Fibroblast of skin of right quadriceps (primary cell): Measurements from ENCODE around the gene NFIC.
"Not testable (repeated sequence)": the region's sequence is repeated elsewhere in the genome, so short reads cannot be mapped to it uniquely, and the experiment has no call there.

Experiments used
- DNase-seq: peaks from one replicate; pipeline ENCODE4 v3.0.0-alpha.2; 2013

The NFIC gene

GRCh38 chr19:3375221-3376090 lies 9.1 kb downstream of the NFIC start:
- no peak for DNase-seq

DNA sequence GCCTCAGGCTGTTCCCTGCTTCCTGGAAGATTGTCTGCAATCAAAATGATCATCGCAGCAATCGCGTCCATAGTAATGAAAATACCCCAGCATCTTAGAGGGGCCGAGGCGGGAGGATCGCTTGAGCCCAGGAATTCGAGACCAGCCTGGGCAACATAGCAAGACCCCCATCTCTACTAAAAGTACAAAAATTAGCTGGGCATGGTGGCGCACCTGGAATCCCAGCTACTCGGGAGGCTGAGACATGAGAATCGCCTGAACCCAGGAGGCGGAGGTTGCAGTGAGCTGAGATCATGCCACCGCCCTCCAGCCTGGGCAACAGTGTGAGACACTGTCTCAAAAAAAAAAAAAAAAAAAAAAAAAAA lies 9.7 kb downstream of the NFIC start:
- not testable (repeated sequence) for DNase-seq

GRCh38 chr19:3378352-3379150 lies 12.2 kb downstream of the NFIC start:
- no peak for DNase-seq

- no peak for DNase-seq
Observed at GRCh38 chr19:3380829-3381228, 14.4 kb downstream of the NFIC start.

DNA sequence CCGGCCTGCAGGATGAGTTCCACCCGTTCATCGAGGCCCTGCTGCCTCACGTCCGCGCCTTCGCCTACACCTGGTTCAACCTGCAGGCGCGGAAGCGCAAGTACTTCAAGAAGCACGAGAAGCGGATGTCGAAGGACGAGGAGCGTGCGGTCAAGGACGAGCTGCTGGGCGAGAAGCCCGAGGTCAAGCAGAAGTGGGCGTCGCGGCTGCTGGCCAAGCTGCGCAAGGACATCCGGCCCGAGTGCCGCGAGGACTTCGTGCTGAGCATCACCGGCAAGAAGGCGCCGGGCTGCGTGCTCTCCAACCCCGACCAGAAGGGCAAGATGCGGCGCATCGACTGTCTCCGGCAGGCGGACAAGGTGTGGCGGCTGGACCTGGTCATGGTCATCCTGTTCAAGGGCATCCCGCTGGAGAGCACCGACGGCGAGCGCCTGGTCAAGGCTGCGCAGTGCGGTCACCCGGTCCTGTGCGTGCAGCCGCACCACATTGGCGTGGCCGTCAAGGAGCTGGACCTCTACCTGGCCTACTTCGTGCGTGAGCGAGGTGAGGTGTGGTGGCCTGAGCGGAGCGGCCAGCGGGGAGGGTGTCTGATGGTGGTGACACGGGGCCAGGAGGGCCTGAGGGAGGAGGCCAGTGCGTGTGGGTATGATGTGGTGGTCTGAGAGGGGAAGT lies 15.5 kb downstream of the NFIC start:
- DNase-seq = no peak

- no peak for DNase-seq
Observed at GRCh38 chr19:3382460-3383100, 16.2 kb downstream of the NFIC start.

DNA sequence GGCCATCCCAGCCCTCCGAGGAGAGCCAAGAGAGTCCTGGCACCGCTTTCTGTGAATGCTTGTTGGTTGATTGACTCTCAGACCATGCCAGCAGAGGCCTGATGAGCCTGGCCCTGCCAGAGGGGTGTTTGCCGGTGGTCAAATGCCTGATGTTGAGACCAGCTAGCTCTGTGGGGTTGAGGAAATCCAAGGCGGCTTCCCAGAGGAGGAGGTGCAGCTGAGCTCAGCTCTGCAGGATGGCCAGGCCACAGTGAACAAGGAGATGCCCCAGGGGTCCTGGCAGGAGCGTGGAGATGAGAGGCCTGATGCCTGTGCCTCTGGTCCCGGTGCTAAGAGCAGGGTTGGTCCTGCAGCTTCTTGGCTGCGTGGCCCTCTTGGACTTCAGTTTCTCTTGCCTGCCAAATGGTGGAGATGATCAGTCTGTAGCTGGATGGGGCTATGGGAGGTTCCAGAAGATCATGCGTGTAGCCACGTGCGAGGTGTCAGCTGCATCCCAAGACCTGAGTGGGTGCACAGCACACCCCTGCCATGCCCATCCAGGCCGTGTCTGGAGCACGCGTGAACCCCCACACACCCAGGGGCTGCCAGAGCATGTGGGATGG lies 16.8 kb downstream of the NFIC start:
- no peak for DNase-seq

- no peak for DNase-seq
Observed at GRCh38 chr19:3386447-3387234, 20.3 kb downstream of the NFIC start.

- DNase-seq = peak; percentile 44
Observed at GRCh38 chr19:3387645-3388589, 21.5 kb downstream of the NFIC start.

GRCh38 chr19:3389446-3389778 lies 23.0 kb downstream of the NFIC start:
- no peak for DNase-seq

- DNase-seq = no peak
Observed at GRCh38 chr19:3389876-3390371, 23.5 kb downstream of the NFIC start.

DNA sequence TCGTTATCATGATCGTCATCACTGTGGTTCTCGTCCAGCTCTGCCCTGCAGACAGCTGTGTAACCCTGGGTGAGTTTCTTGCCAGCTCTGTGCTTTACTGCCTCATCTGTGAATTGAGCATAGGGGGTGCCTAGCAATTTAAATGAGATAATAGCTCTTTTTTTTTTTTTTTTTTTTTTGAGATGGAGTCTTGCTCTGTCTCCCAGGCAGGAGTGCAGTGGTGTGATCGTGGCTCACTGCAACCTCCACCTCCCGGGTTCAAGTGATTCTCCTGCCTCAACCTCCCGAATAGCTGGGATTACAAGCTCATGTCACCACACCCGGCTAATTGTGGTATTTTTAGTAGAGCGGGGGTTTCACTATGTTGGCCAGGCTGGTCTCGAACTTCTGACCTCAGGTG lies 25.5 kb downstream of the NFIC start:
- not testable (repeated sequence) for DNase-seq

- DNase-seq = no peak
Observed at GRCh38 chr19:3392480-3392879, 26.1 kb downstream of the NFIC start.

DNA sequence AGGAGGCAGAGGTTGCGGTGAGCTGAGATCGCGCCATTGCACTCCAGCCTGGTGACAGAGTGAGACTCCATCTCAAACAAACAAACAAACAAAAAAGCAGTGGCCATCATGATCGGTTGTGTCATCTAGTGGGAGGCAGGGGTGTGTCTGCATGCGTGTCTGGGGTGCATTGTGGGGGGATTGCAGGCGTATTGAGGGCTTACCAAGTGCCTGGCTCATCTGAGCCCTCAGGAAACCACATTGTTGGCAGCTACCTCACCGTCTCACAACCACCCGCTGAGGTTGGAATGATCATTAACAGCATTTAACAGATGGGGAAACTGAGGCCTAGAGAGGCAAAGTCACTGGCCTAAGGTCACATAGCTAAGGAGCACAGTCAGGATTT lies 30.5 kb downstream of the NFIC start:
- no peak for DNase-seq

- DNase-seq = no peak
Observed at GRCh38 chr19:3397266-3398022, 31.1 kb downstream of the NFIC start.

GRCh38 chr19:3398114-3398899 lies 31.9 kb downstream of the NFIC start:
- DNase-seq = no peak

DNA sequence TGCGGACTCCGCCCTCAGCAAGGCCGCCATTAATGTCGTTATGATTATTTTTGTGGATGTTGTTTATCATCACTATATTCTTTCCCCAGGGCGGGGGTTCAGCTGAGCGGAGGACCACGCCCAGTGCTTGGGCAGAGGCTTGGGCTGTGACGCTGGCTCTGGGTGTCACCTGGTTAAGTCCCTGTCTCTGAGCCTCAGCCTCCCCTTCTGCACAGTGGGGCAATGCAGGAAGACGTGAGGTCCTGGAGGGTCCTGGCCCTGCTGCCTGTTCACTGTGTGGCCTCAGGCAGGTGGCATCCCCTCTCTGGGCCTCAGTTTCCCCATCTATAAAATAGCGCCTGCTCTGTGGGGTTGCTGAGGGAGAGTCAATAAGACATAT lies 32.5 kb downstream of the NFIC start:
- no peak for DNase-seq

GRCh38 chr19:3399311-3399710 lies 32.9 kb downstream of the NFIC start:
- DNase-seq = not testable (repeated sequence)
